Brain microvascular endothelial cell (primary cell): ENCODE results near the gene C4B.

Source experiments
- DNase-seq: peaks from one replicate; pipeline ENCODE4 v3.0.0-alpha.2; 2020
- H3K27ac ChIP-seq: fragments of 250-450 bp; sonication (Bioruptor Pico); 2 replicates; pipeline ENCODE4 v1.5.1; 2020; ENCODE audit warnings: mild to moderate bottlenecking, moderate library complexity
- H3K27me3 ChIP-seq: fragments of 250-450 bp; sonication (Bioruptor Pico); replicated peaks from 2 replicates; pipeline ENCODE4 v1.5.1; 2020; ENCODE audit warnings: mild to moderate bottlenecking
- H3K36me3 ChIP-seq: fragments of 250-450 bp; sonication (Bioruptor Pico); replicated peaks from 2 replicates; pipeline ENCODE4 v1.5.1; 2020; ENCODE audit warnings: mild to moderate bottlenecking
- H3K4me3 ChIP-seq: 2 replicates; pipeline ENCODE4 v1.5.1; 2011; ENCODE audit warnings: low read depth, mild to moderate bottlenecking, control low read depth, low read length, moderate library complexity
- CTCF ChIP-seq: IDR thresholded peaks from 2 replicates; pipeline ENCODE4 v1.5.1; 2011; ENCODE audit warnings: low read depth, mild to moderate bottlenecking, moderate library complexity, low read length, control low read depth, inconsistent platforms; ENCODE audit errors: missing control alignments
- in situ Hi-C: cut with HindIII; loops from 2 replicates; pipeline ENCODE4 v1.10.0; 2017; ENCODE audit warnings: low sequenced_read_pairs, low pct_ligation_motif_present

The C4B gene

GRCh38 chr6:32068867-32069266, 54.3 kb downstream of the C4B start:
- in situ Hi-C loops = no loop called here
- DNase-seq = no peak
- H3K27me3 ChIP-seq = peaks cover 8% of the 10 kb centered on the region

GRCh38 chr6:32069460-32069859, 54.9 kb downstream of the C4B start:
- Histone ChIP-seq H3K36me3 (no peaks in the 10 kb centered on the region), H3K4me3 (no peak overlapping the region), H3K27ac (no peak overlapping the region), H3K27me3 (peaks cover 8% of the 10 kb centered on the region)
- in situ Hi-C loops = no loop called here
- no peak for TF ChIP-seq CTCF
- DNase-seq = no peak

More at GRCh38 chr6:32068867-32069266, 54.3 kb downstream of the C4B start:
- Histone ChIP-seq H3K27ac (no peak overlapping the region), H3K36me3 (no peaks in the 10 kb centered on the region), H3K4me3 (no peak overlapping the region)
- no peak for TF ChIP-seq CTCF

- TF ChIP-seq CTCF = no peak
- Histone ChIP-seq H3K27ac (no peak overlapping the region), H3K4me3 (no peak overlapping the region), H3K27me3 (peaks cover 8% of the 10 kb centered on the region), H3K36me3 (no peaks in the 10 kb centered on the region)
- in situ Hi-C loops = no loop called here
- no peak for DNase-seq
These were observed 55.4 kb downstream of the C4B start for GRCh38 chr6:32069878-32070515.

- no peak overlapping the region for H3K27ac ChIP-seq
- no peaks in the 10 kb centered on the region for H3K36me3 ChIP-seq
- DNase-seq = no peak
- no peak overlapping the region for H3K4me3 ChIP-seq
- peaks cover 8% of the 10 kb centered on the region for H3K27me3 ChIP-seq
- TF ChIP-seq CTCF = no peak
- in situ Hi-C loops = no loop called here
These were observed 56.4 kb downstream of the C4B start for GRCh38 chr6:32070814-32071543.

- H3K27ac ChIP-seq = no peak overlapping the region
- TF ChIP-seq CTCF = no peak
- H3K27me3 ChIP-seq = peaks cover 8% of the 10 kb centered on the region
- no peaks in the 10 kb centered on the region for H3K36me3 ChIP-seq
- in situ Hi-C loops = no loop called here
- H3K4me3 ChIP-seq = no peak overlapping the region
- no peak for DNase-seq
These were observed 58.5 kb downstream of the C4B start for GRCh38 chr6:32073101-32073500.

- TF ChIP-seq CTCF = no peak
- H3K27me3 ChIP-seq = peaks cover 8% of the 10 kb centered on the region
- no peaks in the 10 kb centered on the region for H3K36me3 ChIP-seq
- H3K4me3 ChIP-seq = no peak overlapping the region
- H3K27ac ChIP-seq = no peak overlapping the region
- no peak for DNase-seq
- in situ Hi-C loops = no loop called here
These were observed 59.0 kb downstream of the C4B start for GRCh38 chr6:32073613-32074012.
